HG02852 (cell line): ENCODE measurements around the gene PFKFB1.
"Not testable (repeated sequence)": the region's sequence is repeated elsewhere in the genome, so short reads cannot be mapped to it uniquely, and the experiment has no call there.

Experiments used
- ATAC-seq: cut with Tn5 transposase; IDR thresholded peaks from one replicate; pipeline ENCODE4 v1.9.1; 2021; ENCODE audit warnings: mild to moderate bottlenecking, moderate library complexity; ENCODE audit not compliant: unreplicated experiment

Gene PFKFB1

DNA sequence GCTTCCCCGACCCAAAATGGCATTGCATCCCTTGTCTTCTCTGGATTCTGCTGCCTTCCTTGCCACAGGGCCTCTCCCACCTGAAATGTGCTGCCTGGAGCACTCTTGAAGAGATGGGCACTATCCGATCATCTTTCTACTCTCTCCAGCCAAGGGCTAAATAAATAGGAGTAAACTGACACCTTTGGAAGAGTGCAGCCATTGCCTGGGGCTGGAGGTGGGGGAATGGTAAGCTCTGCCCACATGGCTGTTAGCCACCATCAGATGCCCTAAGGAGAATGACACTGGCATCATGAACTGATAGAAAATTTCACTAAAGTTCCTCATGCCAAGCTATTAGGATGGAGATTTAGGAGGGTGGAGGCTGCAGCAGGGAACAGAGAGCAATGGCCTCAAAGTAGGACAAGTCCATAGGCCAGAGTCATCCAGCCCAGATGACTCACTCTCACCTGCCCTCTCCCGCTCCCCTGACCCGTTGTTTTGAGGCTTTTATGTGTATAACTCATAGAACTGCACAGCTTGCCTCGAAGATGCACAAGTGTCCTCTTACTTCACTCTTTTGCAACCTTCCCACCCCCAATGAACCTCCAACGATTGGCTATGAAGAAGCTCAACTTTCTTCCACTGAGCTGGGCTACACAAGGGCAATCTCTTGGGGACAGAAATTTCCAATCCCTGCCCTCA is 822 bp upstream of the PFKFB1 start:
- no peak for ATAC-seq

DNA sequence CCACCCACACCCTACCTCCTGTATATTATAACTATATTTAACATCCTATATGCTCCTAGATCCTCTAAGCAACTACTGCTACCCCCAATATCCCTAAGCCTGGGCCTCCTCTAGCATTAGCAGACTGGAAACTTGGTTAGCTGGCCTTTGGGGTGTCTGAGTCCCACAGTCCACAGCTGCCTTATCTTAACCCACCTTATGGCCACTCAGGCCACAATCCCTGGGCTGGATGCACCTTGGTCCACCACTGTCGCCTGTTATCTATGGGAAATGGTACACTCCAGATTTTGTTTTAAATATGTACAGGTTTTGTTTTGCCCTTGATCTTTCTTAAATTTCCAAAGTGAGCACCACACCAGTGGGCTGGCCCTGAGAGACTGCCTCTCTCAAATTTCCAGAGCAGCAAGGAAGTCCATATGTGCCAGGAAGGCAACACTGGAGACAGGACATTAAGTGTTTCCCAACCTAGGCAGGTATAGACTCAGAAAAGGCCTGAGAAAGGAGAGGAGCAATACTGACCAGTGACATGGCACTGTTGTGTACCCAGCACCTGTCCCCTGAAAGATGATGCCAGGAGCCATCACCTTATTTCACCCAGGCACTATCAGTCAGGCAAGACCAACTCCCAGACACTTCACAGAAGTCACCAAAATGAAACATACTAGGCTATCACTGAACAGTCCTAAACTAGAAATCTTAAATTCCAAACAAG is 921 bp downstream of the PFKFB1 start:
- no peak for ATAC-seq

DNA sequence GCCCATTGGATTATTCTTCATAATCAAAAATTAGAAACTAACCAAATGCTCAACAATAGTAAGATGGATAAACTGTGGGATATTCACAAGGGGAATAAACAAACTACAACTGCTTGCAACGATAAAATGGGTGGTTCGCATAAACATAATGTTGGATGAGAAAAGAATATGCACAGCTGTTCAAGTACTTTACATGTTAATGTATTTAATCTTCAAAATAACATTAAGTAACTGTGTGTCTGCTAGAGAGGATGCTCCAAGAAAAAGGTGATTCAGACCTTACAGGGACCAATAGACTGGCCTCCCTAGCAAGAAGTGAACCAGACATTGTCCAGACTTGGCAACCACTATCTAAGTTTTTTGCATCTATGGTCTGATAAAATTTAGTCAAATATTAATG is 2.3 kb downstream of the PFKFB1 start:
- no peak for ATAC-seq

DNA sequence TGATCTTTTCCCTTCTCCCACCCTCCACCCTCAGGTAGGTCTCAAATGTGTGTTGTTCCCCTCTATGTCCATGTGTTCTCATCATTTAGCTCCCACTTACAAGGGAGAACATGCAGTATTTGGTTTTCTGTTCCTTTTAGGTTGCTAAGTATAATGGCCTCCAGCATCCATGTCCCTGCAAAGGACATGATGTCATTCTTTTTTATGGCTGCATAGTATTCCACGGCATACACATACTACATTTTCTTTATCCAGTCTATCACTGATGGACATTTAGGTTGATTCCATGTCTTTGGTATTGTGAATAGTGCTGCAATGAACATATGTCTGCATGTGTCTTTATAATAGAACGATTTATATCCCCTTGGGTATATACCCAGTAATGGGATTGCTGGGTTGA is 10.7 kb downstream of the PFKFB1 start:
- ATAC-seq = not testable (repeated sequence)

DNA sequence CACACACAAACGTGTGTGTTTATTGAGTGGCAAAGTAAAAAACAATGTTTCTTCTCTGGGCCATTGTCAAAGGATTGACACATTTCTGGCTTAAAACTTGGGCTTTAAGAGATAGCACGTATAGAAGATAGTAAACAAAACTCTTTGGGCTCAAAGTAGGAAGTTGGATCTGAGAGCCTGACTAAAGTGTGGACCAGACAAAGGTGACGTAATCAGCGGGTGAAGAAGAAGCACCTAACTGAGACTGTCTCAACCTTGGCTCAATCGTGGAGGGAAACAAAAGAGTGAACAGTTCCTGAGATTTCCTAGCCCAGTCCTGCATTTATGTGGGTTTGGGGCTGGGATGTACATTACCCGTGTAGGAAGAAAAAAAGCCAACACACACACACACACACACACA is 13.7 kb downstream of the PFKFB1 start:
- ATAC-seq = no peak

DNA sequence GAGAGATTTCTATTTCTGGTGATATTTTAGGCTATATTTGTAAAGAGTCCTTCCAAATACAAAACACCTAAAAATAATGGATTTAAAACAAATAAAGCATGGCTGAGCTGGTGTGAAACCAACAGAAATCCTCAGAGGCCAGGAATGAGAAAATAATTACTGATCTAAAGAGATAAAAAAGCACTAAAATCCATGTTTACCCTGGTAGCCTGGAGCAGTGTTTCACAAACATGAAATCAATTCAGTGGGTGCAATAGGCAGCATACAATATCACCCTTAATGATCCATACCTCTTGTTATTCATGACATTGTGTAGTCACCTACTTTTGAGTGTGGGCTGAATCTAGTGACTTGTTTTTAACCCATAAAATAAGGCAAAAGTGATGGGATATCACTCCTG is 14.6 kb downstream of the PFKFB1 start:
- no peak for ATAC-seq

DNA sequence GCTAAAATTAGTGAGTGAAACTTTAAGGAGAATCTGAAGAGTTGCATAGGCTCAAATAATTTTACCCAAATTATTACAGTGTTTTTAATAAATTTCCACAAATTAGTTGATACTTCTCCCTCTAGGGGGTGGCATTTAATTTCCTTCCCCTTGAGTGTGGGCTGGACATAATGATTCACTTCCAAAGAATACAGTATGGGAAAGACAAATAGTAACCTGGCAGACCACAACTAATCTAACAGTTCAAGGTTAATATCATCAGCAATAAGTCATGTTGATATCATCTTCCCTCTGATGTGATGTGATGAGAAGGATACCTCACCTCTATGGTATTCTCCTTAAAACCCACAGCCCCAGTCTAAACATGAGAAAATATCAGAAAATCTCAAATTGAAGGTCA is 15.5 kb downstream of the PFKFB1 start:
- ATAC-seq = no peak

DNA sequence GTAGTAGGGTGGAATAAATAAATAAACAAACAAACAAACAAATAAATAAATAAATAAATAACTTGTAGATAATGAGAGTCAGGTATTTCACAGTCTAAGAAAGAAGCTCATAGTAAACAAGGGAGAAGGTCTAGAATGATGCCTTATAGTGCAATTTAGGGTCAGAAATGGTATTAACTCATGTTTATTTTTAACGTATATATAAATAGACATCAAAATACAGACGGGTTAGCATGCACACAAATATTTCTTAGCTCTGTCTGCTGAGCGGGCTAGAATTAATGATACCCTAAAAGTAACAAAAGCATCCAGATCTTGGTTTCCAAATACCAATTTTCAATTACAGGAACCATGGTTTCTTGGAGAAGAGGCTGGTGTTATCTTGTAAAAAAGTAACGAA is 16.6 kb downstream of the PFKFB1 start:
- no peak for ATAC-seq

DNA sequence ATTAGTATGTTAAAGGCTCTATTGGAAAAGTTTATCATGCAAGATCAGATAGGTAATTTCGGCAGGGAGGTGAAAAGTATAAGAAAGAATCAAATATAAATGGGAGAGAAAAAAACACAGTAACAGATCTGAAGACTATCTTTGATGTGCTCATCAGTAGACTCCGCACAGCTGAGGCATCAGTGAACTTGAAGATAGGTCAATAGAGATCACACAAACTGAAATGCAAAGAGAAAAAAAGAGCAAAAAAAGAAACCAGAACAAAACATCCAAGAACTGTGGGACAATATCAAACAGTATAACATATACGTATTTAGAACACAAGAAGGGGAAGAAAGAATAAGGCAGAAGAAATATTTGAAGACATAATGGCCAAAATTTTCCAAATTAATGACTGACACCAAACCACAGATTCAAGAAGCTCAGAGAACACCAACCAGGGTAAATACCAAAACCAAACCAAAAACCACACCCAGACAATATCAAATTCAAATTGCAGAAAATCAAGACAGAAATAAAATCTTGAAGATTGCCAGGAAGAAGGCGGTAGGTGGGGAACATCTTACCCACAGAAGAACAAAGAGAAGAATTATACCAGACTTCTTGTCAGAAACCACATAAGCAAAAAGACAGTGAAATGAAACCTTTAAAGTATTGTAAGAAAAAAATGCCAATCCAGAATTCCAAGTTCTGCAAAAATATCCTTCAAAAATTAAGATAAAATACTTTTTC is 29.1 kb downstream of the PFKFB1 start:
- ATAC-seq = no peak

DNA sequence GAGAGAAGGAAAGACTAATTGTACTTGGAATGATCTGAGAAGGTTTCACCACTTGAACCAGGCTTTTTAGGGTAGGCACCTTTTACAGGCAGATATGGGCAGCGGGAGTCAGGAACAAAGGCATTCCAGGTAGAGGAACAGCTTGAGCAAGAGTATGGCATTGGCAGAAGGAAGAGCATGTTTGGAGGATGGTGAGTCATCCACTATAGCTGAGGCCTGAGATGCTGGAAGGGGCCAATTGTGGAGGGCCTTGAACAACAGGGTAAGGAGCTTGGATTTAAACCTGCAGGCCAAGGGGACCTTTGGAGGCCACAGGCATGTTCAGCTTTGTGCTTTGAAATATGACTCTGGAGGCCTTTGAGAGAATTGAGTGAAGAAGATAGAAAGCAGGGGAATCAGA is 32.2 kb downstream of the PFKFB1 start:
- ATAC-seq = no peak

DNA sequence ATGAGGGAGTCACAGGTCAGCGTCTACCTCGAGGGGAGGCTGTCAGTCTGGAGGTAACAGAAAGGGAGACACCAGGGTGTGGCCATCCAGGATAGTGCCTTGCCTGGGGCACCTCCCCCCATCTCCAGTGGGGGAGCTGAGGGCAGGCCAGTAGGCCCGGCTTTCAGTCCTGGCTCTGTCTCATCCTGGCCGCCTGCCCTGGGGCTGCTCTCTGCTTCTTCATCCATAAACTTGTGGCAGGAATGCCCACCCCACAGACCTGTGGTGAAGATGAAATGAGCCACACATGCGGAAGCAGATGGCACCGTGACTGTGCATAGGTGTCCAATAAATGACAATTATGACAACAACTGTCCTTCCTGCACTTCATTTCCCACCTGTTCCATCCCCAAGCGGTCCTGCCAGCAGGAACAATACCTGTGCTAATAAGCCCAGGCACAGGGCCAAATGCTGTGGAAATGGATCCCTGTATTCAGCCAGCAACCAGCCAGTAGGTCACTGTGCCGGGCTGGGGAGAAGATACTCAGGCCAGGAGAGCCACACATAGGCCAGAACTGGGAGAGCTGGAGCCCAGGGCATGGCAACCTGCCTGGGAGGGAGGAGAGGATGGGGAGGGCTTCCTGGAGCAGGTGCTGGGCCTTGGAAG is 43.1 kb downstream of the PFKFB1 start:
- ATAC-seq = no peak

DNA sequence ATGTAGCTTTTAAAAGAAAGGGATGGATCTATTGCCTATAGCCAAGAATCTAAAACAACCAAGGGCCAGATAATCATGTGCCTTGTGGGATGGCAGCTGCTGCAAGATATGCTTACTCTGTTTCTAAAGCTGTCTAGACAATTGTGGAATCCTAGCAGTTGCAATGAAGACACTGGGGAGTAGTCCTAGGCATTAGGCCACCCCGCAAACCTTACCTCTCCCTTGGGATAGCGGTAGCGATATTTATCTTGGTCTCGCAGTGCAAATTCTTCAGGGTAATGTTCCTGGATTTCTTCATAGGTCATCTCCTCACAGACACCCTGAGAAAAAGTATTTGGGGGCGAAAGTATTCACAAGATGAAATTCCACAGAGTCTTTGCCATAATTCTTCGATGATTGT is 48.8 kb downstream of the PFKFB1 start:
- ATAC-seq = no peak

DNA sequence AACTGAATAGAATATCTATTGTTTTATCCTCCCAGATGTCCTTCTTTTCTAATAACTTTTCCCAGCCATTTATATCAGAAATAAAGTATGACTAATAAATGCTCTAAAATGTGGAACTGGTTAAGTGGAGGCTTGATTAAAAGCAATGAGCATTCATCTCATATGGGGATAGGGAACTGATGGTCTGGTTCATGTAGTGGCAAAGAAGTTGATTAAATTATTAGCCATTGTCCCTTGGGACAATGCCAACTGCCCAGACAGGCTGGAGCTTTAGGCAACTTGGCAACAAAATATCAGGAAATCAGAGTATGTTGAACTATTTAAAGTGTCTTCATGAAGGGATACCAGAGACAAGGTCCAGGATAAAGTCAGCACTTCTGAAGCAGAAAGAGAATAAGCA is 49.2 kb downstream of the PFKFB1 start:
- no peak for ATAC-seq

DNA sequence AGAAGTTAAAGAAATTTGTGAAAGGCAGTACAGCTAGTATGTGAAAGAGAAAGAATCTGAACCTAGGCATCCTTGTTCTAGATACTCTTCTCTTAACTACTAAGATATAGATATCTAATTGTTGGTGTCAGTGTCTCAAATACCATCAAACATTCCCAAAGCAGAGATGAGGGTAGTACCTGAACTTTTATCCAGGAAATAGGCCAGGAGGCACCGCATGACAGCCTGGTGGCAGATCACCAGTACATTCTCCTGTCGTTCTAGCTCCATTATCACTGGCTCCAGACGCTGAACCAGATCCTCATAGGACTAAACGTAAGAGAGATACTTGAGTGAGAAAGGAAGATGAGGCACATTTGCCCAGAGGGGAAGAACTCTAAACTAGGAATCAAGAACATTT is 56.6 kb downstream of the PFKFB1 start:
- no peak for ATAC-seq

DNA sequence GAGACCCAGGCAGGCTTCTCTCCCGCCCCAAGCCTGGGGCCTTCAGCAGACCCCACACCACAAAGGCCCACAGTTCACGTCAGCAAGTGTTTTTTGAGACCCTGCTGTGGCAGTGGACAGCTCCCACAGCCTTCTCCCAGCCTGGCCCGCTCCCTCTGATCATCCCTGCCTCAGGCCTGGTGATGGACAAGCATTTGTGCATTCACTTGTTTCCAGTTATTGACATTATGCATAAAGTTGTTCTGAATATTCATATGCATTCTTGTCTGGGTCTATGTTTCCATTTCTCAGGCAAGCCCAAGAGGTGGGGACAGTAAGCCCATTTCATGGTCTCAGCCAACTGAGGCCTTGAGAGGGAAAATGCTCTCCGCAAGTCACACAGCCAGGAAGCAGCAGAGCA is 58.7 kb downstream of the PFKFB1 start:
- ATAC-seq = no peak

DNA sequence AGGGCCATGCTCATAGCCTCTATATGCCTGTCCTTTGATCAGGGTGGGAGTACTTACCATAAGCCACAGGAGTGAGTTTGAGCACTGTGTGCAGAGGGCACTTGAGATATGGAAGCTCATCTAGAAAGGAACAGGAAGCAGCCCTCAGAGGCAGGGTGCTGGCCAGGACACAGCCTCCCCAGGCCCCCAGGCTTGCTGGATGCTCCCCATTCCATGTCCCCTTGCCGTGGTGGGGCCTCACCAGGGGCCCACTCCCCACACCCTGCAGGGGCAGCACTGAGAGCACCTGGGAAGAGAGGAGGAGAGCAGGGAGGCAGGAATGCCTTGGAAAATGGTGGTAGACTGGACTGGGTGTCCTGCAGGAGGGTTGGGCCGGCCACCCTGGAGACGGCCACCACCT is 59.1 kb downstream of the PFKFB1 start:
- ATAC-seq = no peak

DNA sequence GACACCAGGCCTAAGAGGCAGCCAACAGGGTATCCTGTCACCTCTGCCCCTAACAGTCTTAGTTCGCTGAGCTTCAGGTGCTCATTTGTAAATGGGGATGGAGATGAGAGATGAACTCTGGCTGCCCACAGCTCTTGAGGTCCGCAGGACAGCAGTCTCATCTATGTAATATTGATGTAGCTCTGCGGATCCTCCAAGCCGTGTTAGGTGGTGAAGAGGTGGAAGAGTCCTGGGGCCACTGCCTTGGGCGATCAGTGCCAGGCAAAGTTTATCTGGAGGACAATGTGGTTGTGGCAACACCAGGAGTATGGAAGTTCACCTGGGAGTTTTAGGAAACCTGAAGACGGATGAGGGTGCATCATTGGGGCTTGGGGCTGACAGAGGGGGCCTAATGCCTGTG is 59.9 kb downstream of the PFKFB1 start:
- ATAC-seq = no peak

DNA sequence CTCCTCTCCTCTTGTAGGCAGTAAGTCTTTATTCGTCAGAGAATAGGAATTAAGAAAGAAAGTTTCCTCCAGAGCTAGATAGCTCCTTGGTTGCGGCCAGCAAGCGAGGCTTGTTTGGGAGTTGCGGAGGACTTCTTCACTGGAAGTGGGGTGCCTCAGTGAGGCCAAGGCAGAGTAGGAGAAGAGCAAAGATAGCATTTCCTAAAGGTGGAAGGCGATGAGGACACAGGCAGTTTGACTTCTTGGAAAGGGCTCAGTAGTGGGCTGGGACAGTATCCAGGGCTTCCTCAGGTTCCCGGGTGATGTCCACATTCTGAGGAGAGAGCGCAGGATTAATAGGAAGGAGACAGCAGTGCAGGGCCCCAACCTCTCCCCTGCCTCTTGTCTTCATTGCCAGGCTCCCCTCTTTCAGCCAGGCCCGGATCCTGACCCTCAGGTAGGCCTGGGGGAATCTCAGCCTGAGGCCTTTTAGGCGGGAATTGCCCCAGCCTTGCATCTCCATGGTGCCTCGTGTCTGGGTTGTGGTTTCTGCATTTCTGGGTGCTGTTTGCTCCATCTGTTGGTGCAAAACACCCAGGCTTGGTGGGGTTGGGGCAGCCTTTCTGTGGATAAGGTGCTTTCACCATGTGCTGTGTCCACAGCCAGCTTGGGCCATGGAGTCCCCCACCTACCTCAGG is 60.7 kb downstream of the PFKFB1 start:
- no peak for ATAC-seq

DNA sequence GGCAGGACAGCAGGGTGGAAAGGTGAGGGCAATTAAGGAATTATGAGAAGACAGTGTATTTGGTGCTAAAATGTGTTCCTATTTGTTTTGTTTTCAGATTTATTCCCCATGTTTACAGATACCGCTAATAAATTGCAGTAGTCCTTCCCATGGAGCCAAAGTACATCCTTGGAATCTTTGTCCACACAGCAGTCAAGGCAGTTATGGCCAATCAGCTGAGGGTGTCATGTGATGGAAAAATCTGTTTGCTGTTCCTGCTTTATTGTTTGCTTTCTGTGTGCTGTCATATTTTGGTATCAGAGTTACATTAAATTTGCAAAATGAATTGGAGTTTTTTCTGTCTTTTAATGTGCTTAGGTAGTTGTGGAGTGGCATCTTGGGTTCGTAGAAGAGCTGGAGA is 62.9 kb downstream of the PFKFB1 start:
- no peak for ATAC-seq

DNA sequence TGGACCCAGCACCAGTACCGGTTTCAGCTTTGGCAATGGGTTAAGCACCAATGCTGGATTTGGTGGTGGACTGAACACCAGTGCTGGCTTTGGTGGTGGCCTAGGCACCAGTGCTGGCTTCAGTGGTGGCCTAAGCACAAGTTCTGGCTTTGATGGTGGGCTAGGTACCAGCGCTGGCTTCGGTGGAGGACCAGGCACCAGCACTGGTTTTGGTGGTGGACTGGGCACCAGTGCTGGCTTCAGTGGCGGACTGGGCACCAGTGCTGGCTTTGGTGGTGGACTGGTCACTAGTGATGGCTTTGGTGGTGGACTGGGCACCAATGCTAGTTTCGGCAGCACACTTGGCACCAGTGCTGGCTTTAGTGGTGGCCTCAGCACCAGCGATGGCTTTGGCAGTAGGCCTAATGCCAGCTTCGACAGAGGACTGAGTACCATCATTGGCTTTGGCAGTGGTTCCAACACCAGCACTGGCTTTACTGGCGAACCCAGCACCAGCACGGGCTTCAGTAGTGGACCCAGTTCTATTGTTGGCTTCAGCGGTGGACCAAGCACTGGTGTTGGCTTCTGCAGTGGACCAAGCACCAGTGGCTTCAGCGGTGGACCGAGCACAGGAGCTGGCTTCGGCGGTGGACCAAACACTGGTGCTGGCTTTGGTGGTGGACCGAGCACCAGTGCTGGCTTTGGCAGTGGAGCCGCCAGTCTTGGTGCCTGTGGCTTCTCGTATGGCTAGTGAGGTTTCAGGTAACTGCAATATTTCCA is 63.5 kb downstream of the PFKFB1 start:
- ATAC-seq = no peak
